ENCODE results near the gene RASL11A. TPM values are rescaled to one million over a fixed set of nuclear protein-coding genes. Genes with fewer than 3 reads are reported as not detected.

Gene RASL11A
- polyA plus RNA-seq, 3 donors = 1.0 to 6.8 (median 3.8) TPM

DNA sequence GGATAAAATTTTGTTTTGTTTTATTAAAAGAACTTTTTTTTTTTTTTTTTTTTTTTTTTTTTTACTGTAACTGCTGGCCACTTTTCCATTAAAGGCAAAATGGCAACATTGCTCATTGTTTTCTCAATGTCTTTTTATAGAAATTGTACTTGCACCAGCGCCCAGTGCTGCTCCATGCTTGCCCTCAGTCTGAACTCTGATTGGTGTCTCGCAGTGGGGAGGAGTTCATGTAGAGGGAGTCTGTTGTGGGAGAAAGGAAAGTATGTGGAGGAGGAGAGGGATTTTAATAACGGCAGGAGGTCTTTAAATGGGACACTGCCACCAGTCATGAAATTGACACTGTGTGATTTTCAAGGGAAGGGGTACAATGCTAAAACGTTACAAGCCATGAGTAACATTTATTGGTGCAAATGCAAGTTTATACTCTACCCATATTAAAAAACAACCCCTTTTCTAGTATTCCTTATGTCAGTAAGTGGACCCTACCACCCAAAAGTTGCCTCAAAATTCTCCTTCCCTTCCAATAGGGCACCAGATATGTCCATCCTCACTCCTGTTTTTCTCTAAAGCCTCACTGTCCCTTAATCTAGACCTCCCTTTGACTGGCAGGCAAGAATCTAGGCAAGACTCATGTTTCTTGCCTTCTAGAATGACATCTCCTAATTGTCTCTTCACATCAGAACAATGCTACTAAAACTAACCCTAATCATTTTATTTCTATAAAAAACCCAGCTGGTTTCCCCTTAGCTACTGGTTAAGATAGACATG, 3.2 kb downstream of the RASL11A start:
- Histone ChIP-seq H2AFZ (ENCODE audit: insufficient read depth, low read depth, low read length, poor library complexity, severe bottlenecking) (no peak overlapping the region), H3K9ac (ENCODE audit: insufficient read depth, low read length, poor library complexity, severe bottlenecking) (no peak overlapping the region), H3K4me1 (ENCODE audit: control insufficient read depth in 1 of 2, insufficient read depth in 2 of 2, low read length in 2 of 2) (peaks cover 13 to 18% of the 10 kb centered on the region in 2 donors), H3K27ac (ENCODE audit: low read depth in 1 of 2, low read length in 2 of 2) (no peak overlapping the region), H3K9me3 (replicated peaks in 1 of 2; ENCODE audit: control insufficient read depth in 1 of 2, insufficient read depth in 1 of 2, low read length in 2 of 2) (no peaks in the 10 kb centered on the region), H3K4me3 (replicated peaks in 1 of 3; ENCODE audit: low read depth in 2 of 3, low read length in 3 of 3) (no peak overlapping the region), H3K4me2 (replicated peaks; ENCODE audit: extremely low read depth, low read length, poor library complexity, severe bottlenecking) (no peak overlapping the region), H3K36me3 (replicated peaks in 1 of 2; ENCODE audit: control insufficient read depth in 1 of 2, insufficient read depth in 2 of 2, low read length in 2 of 2) (no peaks in the 10 kb centered on the region), H4K20me1 (ENCODE audit: insufficient read depth, low read length) (no peaks in the 10 kb centered on the region), H3K79me2 (ENCODE audit: insufficient read depth, low read length) (no peaks in the 10 kb centered on the region), H3K27me3 (ENCODE audit: control insufficient read depth in 2 of 2, insufficient read depth in 2 of 2, low read length in 2 of 2) (peaks cover 2 to 27% of the 10 kb centered on the region in 2 donors)
- WGBS (ENCODE audit: insufficient coverage) = 94% methylated on average over 3 of the region's 4 CpGs
- Mint-ChIP-seq H3K27ac (no peak overlapping the region), H3K9me3 (peaks cover 0 to 3% (median 1%) of the 10 kb centered on the region in 7 donors), H3K4me1 (peaks cover 18% of the 10 kb centered on the region), H3K27me3 (ENCODE audit: low read depth in 3 of 3) (peaks cover 15 to 33% (median 26%) of the 10 kb centered on the region in 3 donors), H3K4me3 (peak overlapping the region in 1 of 2 donors; percentile 36), H3K36me3 (peaks cover 0 to 2% of the 10 kb centered on the region in 2 donors)
- intact Hi-C loops (cut with micrococcal nuclease) = loop anchor here in 1 of 2 donors (5.0 kb wide), 1 partner anchor 107 kb away; no protein-coding TSS in a partner anchor
- no peak for DNase-seq
- TF ChIP-seq, protein P1, sequence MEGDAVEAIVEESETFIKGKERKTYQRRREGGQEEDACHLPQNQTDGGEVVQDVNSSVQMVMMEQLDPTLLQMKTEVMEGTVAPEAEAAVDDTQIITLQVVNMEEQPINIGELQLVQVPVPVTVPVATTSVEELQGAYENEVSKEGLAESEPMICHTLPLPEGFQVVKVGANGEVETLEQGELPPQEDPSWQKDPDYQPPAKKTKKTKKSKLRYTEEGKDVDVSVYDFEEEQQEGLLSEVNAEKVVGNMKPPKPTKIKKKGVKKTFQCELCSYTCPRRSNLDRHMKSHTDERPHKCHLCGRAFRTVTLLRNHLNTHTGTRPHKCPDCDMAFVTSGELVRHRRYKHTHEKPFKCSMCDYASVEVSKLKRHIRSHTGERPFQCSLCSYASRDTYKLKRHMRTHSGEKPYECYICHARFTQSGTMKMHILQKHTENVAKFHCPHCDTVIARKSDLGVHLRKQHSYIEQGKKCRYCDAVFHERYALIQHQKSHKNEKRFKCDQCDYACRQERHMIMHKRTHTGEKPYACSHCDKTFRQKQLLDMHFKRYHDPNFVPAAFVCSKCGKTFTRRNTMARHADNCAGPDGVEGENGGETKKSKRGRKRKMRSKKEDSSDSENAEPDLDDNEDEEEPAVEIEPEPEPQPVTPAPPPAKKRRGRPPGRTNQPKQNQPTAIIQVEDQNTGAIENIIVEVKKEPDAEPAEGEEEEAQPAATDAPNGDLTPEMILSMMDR (IDR thresholded peaks at IDR 0.05) = no peak

DNA sequence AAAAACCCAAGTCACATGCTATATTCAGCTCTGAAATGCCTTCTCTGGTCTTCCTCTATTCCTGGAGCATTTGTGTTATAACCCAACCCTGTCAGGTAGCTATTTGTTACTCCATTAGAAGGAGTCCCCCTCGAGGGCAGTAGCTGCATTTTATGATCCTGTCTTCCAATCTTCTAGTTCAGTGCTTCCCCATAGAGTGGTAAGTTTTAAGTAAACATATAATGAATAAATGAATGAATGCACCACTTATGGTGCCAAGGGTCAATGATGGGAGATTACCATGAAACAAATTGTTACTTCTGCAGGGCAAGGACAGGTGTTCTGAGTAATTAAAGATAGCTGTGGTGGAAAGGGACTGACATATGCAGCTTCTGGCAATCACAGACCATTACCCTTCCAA, 4.0 kb downstream of the RASL11A start:
- Histone ChIP-seq H3K36me3 (replicated peaks in 1 of 2; ENCODE audit: control insufficient read depth in 1 of 2, insufficient read depth in 2 of 2, low read length in 2 of 2) (no peaks in the 10 kb centered on the region), H2AFZ (ENCODE audit: insufficient read depth, low read depth, low read length, poor library complexity, severe bottlenecking) (no peak overlapping the region), H3K9ac (ENCODE audit: insufficient read depth, low read length, poor library complexity, severe bottlenecking) (no peak overlapping the region), H3K4me2 (replicated peaks; ENCODE audit: extremely low read depth, low read length, poor library complexity, severe bottlenecking) (no peak overlapping the region), H3K27ac (ENCODE audit: low read depth in 1 of 2, low read length in 2 of 2) (no peak overlapping the region), H3K79me2 (ENCODE audit: insufficient read depth, low read length) (no peaks in the 10 kb centered on the region), H3K27me3 (ENCODE audit: control insufficient read depth in 2 of 2, insufficient read depth in 2 of 2, low read length in 2 of 2) (peaks cover 2 to 27% of the 10 kb centered on the region in 2 donors), H3K4me1 (ENCODE audit: control insufficient read depth in 1 of 2, insufficient read depth in 2 of 2, low read length in 2 of 2) (peaks cover 13 to 18% of the 10 kb centered on the region in 2 donors), H3K4me3 (replicated peaks in 1 of 3; ENCODE audit: low read depth in 2 of 3, low read length in 3 of 3) (no peak overlapping the region), H4K20me1 (ENCODE audit: insufficient read depth, low read length) (no peaks in the 10 kb centered on the region), H3K9me3 (replicated peaks in 1 of 2; ENCODE audit: control insufficient read depth in 1 of 2, insufficient read depth in 1 of 2, low read length in 2 of 2) (no peaks in the 10 kb centered on the region)
- no peak for DNase-seq
- TF ChIP-seq, protein P1 (IDR thresholded peaks at IDR 0.05) = no peak
- Mint-ChIP-seq H3K4me3 (no peak overlapping the region), H3K4me1 (peaks cover 15% of the 10 kb centered on the region), H3K27ac (peak overlapping the region in 1 of 7 donors; percentile 59), H3K36me3 (peaks cover 0 to 2% of the 10 kb centered on the region in 2 donors), H3K27me3 (ENCODE audit: low read depth in 3 of 3) (peaks cover 15 to 33% (median 25%) of the 10 kb centered on the region in 3 donors), H3K9me3 (peaks cover 0 to 3% (median 0%) of the 10 kb centered on the region in 7 donors)
- intact Hi-C loops (cut with micrococcal nuclease) = loop anchor here in 1 of 2 donors (5.0 kb wide), 1 partner anchor 107 kb away; no protein-coding TSS in a partner anchor
- WGBS (ENCODE audit: insufficient coverage) = no CpG with 5 or more reads among the region's 1 CpG

All from CD14-positive monocyte (primary cell).